Thyroid gland (tissue), 4 donors: ENCODE results near the gene NR3C2. TPM values are rescaled to one million over a fixed set of nuclear protein-coding genes. Genes with fewer than 3 reads are reported as not detected.
"Not testable (repeated sequence)": the region's sequence is repeated elsewhere in the genome, so short reads cannot be mapped to it uniquely, and the experiment has no call there.

ENCODE experiments used
- DNase-seq, 2 donors: peaks; one replicate each; pipeline ENCODE4 v3.0.0-alpha.2; 2019
- H3K27ac ChIP-seq, 3 donors: fragments of 200-600 bp; sonication (generic); 1 replicate in 2 of 3; 2 replicates in 1 of 3; pipeline ENCODE4 v1.5.1; 2016 to 2019; ENCODE audit warnings: mild to moderate bottlenecking in 1 of 3, moderate library complexity in 1 of 3
- H3K27me3 ChIP-seq: fragments of 200-600 bp; sonication (generic); one replicate; pipeline ENCODE4 v1.5.1; 2019
- H3K36me3 ChIP-seq, 2 donors: fragments of 200-600 bp; sonication (generic); one replicate each; pipeline ENCODE4 v1.5.1; 2016 to 2019
- H3K4me1 ChIP-seq, 2 donors: fragments of 200-600 bp; sonication (generic); one replicate each; pipeline ENCODE4 v1.5.1; 2017 to 2019
- H3K4me3 ChIP-seq, 3 donors: fragments of 200-600 bp; sonication (generic); replicated peaks in 1 of 3; 1 replicate in 2 of 3; 2 replicates in 1 of 3; pipeline ENCODE4 v1.5.1; 2016; ENCODE audit warnings: mild to moderate bottlenecking in 1 of 3
- H3K9me3 ChIP-seq: fragments of 200-600 bp; sonication (generic); one replicate; pipeline ENCODE4 v1.5.1; 2017
- POLR2A ChIP-seq, 2 donors: fragments of 450-650 bp; IDR thresholded peaks; one replicate each; pipeline ENCODE4 v1.6.1; 2017; ENCODE audit warnings: antibody characterized with exemption in 2 of 2, mild to moderate bottlenecking in 2 of 2, moderate library complexity in 1 of 2
- WGBS, 2 donors: methylation state at CpG; one replicate each; pipeline ENCODE4 v1.1.5; 2017; 5-methylcytosine and 5-hydroxymethylcytosine counted together
- intact Hi-C: fragments of 100-400 bp; cut with DNase I; formaldehyde crosslinking; loops from one replicate; pipeline ENCODE4 v1.15.1; 2023
- total RNA-seq, 4 donors: library from RNA; depleted of rRNA; stranded (reverse); fragments of >200 nt; gene quantifications; one replicate each; pipeline ENCODE4 v1.2.3, GENCODE V29; 2016
- TF ChIP-seq, protein P1 (sequence below), 6 experiments: fragments of 200-600 bp in 3 of 6; fragments of 450-650 bp in 3 of 6; sonication (generic) in 3 of 6; IDR thresholded peaks; one replicate each; pipeline ENCODE4 v1.5.1; 2016 to 2019; ENCODE audit warnings: antibody characterized with exemption in 6 of 6, mild to moderate bottlenecking in 2 of 6, inconsistent platforms in 1 of 6, moderate library complexity in 1 of 6

The NR3C2 gene
- total RNA-seq, 4 donors from 2014 or later = 51.6 to 161 (median 72.3) TPM

DNA sequence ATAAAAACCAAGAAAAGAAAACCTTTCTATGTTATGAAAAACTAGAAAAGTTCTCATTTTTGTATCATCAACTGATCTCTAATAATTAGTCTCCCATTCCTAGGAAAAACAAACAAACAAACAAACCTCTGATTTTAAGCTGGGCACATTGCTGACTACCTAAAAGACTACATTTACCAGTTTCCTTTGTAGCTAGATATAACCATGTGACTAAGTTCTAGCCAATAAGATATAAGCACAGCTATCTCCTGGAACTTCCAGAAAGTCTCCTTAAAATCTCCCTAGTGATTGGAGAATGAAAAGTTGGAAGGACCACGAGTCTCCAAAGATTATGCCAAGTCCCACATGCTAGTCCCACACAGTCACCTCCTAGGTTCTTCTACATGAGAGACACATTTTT lies 108.9 kb downstream of the NR3C2 start:
- no peak for DNase-seq
- H3K4me1 ChIP-seq = no peaks in the 10 kb centered on the region
- WGBS, 2 donors = 80 to 90% methylated on average over 1 of the region's 1 CpG
- no peaks in the 10 kb centered on the region for H3K9me3 ChIP-seq
- no peaks in the 10 kb centered on the region for H3K36me3 ChIP-seq
- TF ChIP-seq, protein P1, sequence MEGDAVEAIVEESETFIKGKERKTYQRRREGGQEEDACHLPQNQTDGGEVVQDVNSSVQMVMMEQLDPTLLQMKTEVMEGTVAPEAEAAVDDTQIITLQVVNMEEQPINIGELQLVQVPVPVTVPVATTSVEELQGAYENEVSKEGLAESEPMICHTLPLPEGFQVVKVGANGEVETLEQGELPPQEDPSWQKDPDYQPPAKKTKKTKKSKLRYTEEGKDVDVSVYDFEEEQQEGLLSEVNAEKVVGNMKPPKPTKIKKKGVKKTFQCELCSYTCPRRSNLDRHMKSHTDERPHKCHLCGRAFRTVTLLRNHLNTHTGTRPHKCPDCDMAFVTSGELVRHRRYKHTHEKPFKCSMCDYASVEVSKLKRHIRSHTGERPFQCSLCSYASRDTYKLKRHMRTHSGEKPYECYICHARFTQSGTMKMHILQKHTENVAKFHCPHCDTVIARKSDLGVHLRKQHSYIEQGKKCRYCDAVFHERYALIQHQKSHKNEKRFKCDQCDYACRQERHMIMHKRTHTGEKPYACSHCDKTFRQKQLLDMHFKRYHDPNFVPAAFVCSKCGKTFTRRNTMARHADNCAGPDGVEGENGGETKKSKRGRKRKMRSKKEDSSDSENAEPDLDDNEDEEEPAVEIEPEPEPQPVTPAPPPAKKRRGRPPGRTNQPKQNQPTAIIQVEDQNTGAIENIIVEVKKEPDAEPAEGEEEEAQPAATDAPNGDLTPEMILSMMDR (IDR thresholded peaks at IDR 0.05) = no peak
- no peak for TF ChIP-seq POLR2A (IDR thresholded peaks at IDR 0.05)
- no peak overlapping the region for H3K27ac ChIP-seq
- no peaks in the 10 kb centered on the region for H3K27me3 ChIP-seq
- intact Hi-C loops = no loop called here
- no peak overlapping the region for H3K4me3 ChIP-seq

- DNase-seq = no peak
- 95 to 98% methylated on average over 2 of the region's 2 CpGs for WGBS, 2 donors
- no peaks in the 10 kb centered on the region for H3K4me1 ChIP-seq
- H3K9me3 ChIP-seq = no peaks in the 10 kb centered on the region
- H3K36me3 ChIP-seq = no peaks in the 10 kb centered on the region
- H3K27ac ChIP-seq = no peak overlapping the region
- intact Hi-C loops = no loop called here
- H3K27me3 ChIP-seq = no peaks in the 10 kb centered on the region
- TF ChIP-seq POLR2A (IDR thresholded peaks at IDR 0.05) = no peak
- TF ChIP-seq, protein P1 (IDR thresholded peaks at IDR 0.05) = no peak
- no peak overlapping the region for H3K4me3 ChIP-seq
These were observed 109.7 kb downstream of the NR3C2 start for GRCh38 chr4:148332486-148332885.

- H3K36me3 ChIP-seq = no peaks in the 10 kb centered on the region
- H3K27me3 ChIP-seq = no peaks in the 10 kb centered on the region
- intact Hi-C loops = no loop called here
- no peak for DNase-seq
- H3K4me3 ChIP-seq = no peak overlapping the region
- no peaks in the 10 kb centered on the region for H3K9me3 ChIP-seq
- H3K4me1 ChIP-seq = no peaks in the 10 kb centered on the region
- TF ChIP-seq, protein P1 (IDR thresholded peaks at IDR 0.05) = no peak
- TF ChIP-seq POLR2A (IDR thresholded peaks at IDR 0.05) = no peak
- 93 to 98% methylated on average over 3 of the region's 3 CpGs for WGBS, 2 donors
- H3K27ac ChIP-seq = no peak overlapping the region
These were observed 111.5 kb downstream of the NR3C2 start for GRCh38 chr4:148330724-148331123.

GRCh38 chr4:148330161-148330560 lies 112.1 kb downstream of the NR3C2 start:
- DNase-seq = no peak
- intact Hi-C loops = no loop called here
- Histone ChIP-seq H3K4me1 (no peaks in the 10 kb centered on the region), H3K27ac (no peak overlapping the region), H3K36me3 (no peaks in the 10 kb centered on the region), H3K9me3 (no peaks in the 10 kb centered on the region), H3K4me3 (no peak overlapping the region), H3K27me3 (no peaks in the 10 kb centered on the region)
- no peak for TF ChIP-seq POLR2A (IDR thresholded peaks at IDR 0.05)
- TF ChIP-seq, protein P1 (IDR thresholded peaks at IDR 0.05) = no peak
- WGBS, 2 donors = 86 to 89% methylated on average over 5 of the region's 5 CpGs

DNA sequence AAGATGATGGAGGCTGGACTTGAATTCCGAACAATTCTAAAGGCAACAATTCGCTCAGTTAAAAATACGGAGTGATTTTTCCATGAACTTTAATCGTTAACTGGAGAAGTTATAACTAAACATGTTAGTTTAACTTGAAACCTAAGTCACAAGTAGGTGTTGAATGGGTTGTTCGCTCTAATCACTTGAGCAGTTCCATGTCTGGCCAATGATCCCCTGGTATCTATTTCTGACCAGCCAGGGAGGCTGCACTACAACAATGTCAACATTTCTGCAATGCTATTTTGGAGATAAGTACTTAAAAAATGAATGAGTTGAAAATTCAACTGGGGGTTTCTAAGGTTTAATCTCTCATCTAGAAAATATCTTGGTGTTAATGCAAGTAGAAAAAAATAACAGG lies 112.5 kb downstream of the NR3C2 start:
- WGBS, 2 donors = 91% methylated on average over 5 of the region's 5 CpGs
- DNase-seq = no peak
- H3K4me1 ChIP-seq = no peaks in the 10 kb centered on the region
- intact Hi-C loops = no loop called here
- H3K9me3 ChIP-seq = no peaks in the 10 kb centered on the region
- no peak overlapping the region for H3K27ac ChIP-seq
- H3K27me3 ChIP-seq = no peaks in the 10 kb centered on the region
- no peak overlapping the region for H3K4me3 ChIP-seq
- no peak for TF ChIP-seq POLR2A (IDR thresholded peaks at IDR 0.05)
- no peaks in the 10 kb centered on the region for H3K36me3 ChIP-seq

GRCh38 chr4:148327683-148328082 lies 114.5 kb downstream of the NR3C2 start:
- no peaks in the 10 kb centered on the region for H3K9me3 ChIP-seq
- no peaks in the 10 kb centered on the region for H3K27me3 ChIP-seq
- no peak overlapping the region for H3K27ac ChIP-seq
- intact Hi-C loops = no loop called here
- no peak for TF ChIP-seq POLR2A (IDR thresholded peaks at IDR 0.05)
- TF ChIP-seq, protein P1 (IDR thresholded peaks at IDR 0.05) = no peak
- no peak for DNase-seq
- 100% methylated on average over 1 of the region's 1 CpG for WGBS, 2 donors
- no peaks in the 10 kb centered on the region for H3K36me3 ChIP-seq
- H3K4me3 ChIP-seq = no peak overlapping the region
- no peaks in the 10 kb centered on the region for H3K4me1 ChIP-seq

- H3K27ac ChIP-seq, H3K36me3 ChIP-seq, H3K9me3 ChIP-seq, intact Hi-C loops, H3K4me1 ChIP-seq, H3K4me3 ChIP-seq, H3K27me3 ChIP-seq, DNase-seq: not testable (repeated sequence)
- WGBS, 2 donors = 94% methylated on average over 16 of the region's 17 CpGs
These were observed 118.9 kb downstream of the NR3C2 start for GRCh38 chr4:148323316-148323715.
